SHP77 treated with DMSO at 0.1 percent for 48 hours (cell line): ENCODE data around the gene ABTB2.
"Not testable (repeated sequence)": the region's sequence is repeated elsewhere in the genome, so short reads cannot be mapped to it uniquely, and the experiment has no call there.

Source experiments
- DNase-seq: peaks from one replicate; lab custom pipeline; 2025; lab: John Stamatoyannopoulos, UW

The ABTB2 gene

DNA sequence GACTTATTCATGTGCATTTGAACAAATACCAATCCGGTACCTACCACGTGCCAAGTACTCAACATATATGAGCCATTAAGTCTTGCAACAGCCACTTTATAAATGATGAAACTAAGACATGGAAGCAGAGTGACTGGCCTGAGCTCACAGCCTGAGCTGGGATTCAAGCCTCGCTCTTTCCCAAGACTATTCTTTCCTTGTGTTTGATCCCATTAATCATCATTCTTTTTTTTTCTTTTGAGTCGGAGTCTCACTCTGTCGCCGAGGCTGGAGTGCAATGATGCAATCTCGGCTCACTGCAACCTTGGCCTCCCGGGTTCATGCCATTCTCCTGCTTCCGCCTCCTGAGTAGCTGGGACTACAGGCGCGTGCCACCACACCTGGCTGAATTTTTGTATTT, 119.3 kb downstream of the ABTB2 start:
- DNase-seq: no peak

DNA sequence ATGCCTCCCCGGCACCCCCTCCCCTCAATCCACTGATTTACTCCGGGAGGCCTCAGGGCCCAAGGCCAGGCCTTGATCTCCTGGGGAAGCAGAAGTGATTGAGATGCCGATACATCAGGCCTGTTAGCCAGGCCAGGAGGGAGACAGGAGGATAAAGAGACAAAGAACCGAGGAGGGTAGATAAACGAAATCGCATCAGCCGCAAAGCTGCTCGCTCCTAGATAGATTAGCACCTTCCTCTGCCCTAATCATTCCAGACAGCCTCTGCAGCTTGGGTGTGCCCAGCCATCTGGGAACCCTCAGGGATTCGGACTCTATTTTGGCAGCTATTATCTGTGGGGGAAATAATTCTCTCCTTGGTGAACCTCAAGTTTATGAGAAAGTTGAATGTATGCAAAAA, 121.2 kb downstream of the ABTB2 start:
- DNase-seq: no peak

DNA sequence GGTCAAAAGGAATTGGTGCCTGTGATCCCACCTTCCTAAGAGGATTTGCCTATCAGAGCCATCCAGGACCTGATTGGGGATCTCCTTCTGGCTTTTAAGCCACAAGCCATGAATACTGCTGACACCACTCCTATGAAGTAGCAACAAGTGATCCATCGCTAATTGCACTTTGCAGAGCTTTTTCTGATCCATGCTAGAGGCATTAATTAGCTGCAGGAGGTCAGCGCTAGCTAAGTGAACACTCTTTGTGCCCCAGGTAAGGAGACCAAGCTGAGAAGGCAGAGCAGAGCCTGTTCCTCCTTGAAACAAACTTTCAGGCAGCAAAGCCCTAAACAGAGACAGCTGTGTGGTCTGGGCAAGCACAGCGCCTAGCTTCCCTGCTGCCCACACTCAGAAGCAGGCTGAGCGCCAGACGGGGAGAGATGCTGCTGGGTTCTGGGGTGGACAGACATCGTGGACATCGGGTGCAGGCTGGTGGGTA, 122.2 kb downstream of the ABTB2 start:
- no peak for DNase-seq

DNA sequence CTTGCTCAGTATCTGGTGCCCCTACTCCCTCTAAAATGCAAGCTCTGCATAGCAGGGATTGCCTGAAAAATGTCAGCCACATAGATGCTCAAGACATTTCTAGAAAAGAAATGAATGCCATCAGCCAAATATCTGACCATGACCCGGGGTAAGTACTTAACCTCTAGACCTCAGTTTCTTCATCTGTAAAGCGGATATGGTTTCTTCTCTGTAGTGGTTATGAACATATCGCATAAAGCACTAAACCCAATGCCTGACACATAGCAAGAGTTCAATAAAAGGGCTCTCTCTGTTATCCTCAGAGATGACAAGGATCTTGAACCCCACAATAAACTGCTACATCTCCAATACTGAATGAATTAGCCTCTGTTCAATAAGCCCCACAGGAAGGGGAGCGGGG, 122.6 kb downstream of the ABTB2 start:
- DNase-seq: no peak

GRCh38 chr11:34234086-34234740, 123.6 kb downstream of the ABTB2 start:
- no peak for DNase-seq

DNA sequence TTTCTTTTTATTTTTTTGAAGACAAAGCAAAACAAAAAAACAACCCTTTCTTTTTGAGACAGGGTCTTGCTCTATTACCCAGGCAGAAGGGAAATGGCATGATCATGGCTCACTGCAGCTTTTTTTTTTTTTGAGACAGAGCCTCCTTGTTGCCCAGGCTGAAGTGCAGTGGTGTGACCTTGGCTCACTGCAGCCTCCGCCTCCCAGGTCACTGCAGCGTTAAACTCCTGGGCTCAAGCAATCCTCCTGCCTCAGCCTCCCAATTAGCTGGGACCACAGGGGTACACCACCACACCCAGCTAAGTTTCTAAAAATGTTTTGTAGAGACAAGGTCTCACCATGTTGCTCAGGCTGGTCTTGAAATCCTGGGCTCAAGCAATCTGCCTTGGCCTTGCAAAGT, 124.6 kb downstream of the ABTB2 start:
- no peak for DNase-seq

GRCh38 chr11:34232807-34233206, 125.0 kb downstream of the ABTB2 start:
- no peak for DNase-seq

DNA sequence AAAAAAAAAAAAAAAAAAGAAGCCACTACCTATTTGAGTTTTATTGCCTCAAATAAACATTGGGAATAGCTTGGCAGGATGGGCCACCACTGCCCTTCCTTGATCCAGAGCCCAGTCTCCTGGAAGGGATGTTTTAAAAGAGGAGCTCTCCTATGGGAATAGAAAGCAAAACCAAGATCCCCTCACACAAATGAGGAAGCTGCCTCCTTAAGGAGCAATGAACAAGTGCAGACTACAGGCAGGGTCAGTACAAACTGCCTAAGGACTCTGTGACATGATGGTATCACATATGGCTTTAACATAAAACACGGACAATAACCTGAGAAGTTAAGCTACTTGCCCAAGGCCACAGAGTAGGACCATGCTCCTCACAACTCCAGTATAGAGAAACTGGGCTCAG, 131.6 kb downstream of the ABTB2 start:
- no peak for DNase-seq

DNA sequence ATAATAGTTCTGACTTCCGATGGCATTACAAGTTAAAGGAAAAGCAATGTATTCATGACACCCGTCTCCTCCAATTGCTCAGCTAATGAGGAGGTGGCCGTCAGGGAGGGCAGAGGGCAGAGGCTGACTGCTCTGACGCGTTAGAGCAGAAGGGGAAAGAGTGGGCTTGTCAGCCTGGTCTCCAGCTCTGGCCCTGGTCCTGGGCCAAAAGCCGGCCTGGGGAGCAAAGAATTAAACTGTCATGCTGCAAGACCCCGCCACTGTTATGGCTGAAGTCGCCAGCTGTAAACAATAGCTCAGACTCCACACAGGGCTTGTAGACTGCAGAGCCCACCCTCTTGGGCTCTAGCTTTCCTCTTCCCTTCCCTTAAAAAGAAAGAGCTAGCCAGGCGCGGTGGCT, 132.7 kb downstream of the ABTB2 start:
- DNase-seq: no peak

GRCh38 chr11:34224434-34224966, 133.3 kb downstream of the ABTB2 start:
- no peak for DNase-seq

GRCh38 chr11:34223907-34224306, 133.9 kb downstream of the ABTB2 start:
- no peak for DNase-seq

DNA sequence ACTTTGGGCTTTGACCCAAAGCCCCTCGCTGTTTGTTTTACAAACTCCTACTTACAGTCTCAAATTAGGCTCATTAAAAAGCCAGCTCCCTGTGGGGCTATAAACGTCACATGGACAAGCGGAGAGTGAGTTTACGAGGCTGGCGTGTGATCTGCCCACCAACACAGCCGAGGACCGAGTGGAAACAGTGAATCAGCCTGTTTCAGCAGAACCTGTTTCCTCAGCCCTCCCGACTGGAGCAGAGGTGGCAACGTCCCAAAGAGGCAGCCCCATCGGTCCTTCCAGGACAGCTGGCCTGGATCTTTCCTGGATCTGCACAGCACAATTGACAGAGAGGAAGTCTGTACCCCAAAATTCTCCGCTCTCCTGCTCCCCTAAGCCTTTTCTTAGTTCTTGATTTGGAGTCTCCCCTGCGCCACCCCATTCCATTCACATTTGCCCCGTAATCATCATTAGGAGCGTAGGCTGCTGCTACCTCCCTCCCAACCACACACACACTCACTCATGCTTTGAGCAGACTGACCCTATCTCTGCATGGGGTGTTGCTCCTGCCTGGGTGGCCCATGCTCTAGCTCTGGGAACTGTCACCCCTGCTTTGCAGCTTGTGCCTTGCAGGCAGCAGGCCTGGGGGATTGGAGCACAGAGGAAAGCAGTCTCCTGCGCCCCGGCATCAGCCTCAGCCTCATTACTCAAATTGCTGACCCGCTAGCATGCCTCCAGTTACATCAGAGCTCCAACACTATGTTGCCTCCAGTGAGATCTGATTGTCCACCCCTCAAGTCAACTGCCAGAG, 134.6 kb downstream of the ABTB2 start:
- DNase-seq: no peak

- no peak for DNase-seq
These were observed 135.8 kb downstream of the ABTB2 start for GRCh38 chr11:34222030-34222429.

DNA sequence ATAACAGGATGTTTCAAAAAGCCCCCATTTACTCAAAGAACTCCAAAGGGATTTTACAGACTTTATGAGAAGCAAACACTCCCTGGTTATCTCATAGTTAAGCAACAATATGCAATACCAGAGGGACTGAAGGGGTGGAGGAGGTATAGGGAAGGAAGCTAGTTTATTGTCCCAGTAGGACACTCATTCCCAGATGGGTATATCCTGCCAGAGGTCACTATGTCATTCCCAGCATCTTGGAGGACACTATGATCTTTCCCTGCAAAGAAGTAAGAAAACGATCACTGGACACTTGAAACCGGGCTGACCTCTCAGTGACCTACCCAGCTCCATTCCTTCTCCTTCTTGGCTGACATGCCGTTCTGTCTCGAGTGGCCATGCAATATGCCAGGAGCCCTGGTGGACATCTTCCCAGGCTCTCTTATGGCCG, 137.9 kb downstream of the ABTB2 start:
- no peak for DNase-seq

DNA sequence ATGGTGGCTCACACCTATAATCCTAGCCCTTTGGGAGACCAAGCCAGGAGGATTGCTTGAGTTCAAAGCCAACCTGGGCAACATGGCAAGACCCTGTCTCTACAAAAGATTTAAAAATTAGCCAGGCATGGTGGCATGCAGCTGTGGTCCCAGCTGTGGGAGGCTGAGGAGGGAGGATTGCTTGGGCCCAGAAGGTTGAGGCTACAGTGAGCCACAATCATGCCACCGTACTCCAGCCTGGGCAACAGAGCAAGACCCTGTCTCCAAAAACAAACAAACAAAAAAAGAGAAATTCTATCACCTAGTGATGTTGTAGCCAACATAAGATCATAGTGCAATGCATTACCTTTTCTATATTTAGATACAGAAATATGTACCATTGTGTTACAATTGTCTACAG, 138.5 kb downstream of the ABTB2 start:
- DNase-seq: no peak

GRCh38 chr11:34218756-34219155, 139.1 kb downstream of the ABTB2 start:
- DNase-seq: not testable (repeated sequence)

DNA sequence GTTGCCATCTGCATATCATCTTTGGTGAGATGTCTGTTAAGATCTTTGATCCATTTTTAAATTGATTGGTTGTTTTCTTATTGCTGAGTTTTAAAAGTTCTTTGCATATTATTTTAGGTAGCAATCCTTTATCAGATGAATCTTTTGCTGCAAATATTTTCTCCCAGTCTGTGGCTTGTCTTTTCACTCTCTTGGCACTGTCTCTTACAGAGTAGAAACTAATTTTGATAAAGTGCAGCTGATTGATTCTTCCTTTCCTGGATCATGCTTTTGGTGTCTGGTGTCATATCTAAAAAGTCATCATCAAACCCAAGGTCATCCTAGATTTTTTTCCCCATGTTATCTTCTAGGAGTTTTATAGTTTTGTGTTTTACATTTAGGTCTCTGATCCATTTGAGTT, 139.7 kb downstream of the ABTB2 start:
- DNase-seq: no peak

DNA sequence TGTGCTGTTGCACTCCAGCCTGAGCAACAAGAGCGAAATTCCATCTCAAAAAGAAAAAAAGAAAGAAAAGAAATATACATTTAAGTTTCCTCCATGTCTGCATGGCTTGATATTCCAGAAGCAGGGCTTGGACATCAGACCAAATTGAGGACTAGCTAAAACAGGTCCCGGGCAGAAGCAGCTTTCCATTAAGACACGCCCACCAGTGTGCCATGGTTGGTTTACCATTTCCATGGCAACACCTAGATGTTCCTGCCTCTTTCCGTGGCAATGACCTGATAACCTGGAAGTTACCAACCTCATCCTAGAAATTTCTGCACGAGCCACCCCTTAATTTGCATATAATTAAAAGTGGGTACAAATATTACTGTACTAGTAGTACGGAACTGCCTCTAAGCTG, 141.1 kb downstream of the ABTB2 start:
- no peak for DNase-seq

DNA sequence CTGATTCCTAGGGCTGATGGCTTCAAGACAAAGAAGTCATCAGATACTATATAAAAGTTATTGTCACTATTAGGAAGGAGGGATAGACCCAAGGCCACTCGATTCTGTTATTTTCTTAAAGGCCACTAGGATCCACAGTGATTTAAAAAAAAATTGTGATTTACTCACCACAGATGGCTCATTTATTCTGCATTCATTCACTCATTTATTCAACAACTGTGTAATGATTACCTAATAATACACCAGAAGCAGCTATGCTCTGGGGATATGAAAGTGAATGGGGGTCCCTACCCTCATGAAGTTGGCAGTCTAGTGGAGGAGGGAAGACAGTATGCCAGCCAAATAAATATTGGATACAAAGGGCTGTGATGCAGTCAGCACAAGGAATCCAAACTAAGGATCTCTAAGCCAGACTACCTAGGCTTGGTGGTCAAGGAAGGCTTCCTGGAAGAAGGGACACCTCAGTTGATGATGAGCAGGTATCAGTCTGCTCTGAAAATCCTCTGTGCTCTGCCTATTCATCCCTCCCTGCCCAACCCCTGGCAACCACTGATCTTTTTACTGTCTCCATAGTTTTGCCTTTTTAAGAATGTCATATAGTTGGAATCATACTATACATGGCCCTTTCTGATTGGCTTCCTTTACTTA, 141.9 kb downstream of the ABTB2 start:
- no peak for DNase-seq

- no peak for DNase-seq
These were observed 142.6 kb downstream of the ABTB2 start for GRCh38 chr11:34214961-34215805.

DNA sequence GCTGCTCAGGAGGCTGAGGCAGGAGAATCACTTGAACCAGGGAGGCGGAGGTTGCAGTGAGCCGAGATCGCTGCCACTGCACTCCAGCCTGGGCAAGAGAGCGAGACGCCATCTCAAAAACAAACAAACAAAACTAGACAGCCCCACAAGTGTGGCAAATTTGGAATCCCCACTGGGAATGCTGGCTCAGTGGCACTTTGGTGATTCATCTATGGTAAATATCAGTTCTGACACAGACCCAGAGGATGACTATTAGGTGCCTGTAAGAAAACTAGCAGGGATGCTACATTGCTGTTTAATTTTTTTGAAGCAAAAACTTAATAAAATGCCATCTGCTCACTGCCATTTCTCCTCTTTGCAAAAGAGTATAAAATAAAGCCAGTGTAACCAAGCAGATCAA, 144.4 kb downstream of the ABTB2 start:
- DNase-seq: no peak

DNA sequence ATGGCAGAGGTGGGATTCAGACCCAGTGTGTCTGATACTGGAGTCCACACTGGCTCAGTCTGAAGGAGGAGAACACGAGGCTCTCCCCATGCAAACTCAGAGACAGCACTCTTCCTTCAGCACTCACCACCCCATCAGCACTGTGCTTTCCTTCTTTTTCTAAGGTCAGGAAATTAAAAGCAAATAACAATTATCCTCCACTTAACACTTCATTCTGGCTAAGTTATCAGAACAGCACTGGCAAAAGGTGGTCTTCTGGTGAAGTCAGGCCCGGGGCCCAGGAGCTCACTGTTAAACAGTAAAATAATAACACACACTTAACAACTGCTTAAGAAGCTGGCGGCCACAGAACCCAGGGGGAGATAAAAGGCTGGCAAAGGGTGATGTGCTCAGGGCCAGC, 145.2 kb downstream of the ABTB2 start:
- DNase-seq: no peak
